Breast epithelium (tissue), 4 donors: ENCODE measurements around the gene RABGAP1L. TPM values are rescaled to one million over a fixed set of nuclear protein-coding genes. Genes with fewer than 3 reads are reported as not detected.
"Not testable (repeated sequence)": the region's sequence is repeated elsewhere in the genome, so short reads cannot be mapped to it uniquely, and the experiment has no call there.

Source experiments
- DNase-seq, 2 donors: peaks; one replicate each; pipeline ENCODE4 v3.0.0-alpha.2; 2019; ENCODE audit warnings: low spot score in 2 of 2
- H3K27ac ChIP-seq, 2 donors: fragments of 200-600 bp; sonication (generic) in 1 of 2; one replicate each; pipeline ENCODE4 v1.5.1; 2016 to 2019; ENCODE audit warnings: mild to moderate bottlenecking in 1 of 2
- H3K27me3 ChIP-seq, 2 donors: fragments of 200-600 bp; sonication (generic) in 1 of 2; one replicate each; pipeline versions ENCODE4 v1.5.1 to v1.6.0; 2017 to 2019; ENCODE audit warnings: control low read depth in 1 of 2, mild to moderate bottlenecking in 1 of 2
- H3K36me3 ChIP-seq: fragments of 200-600 bp; one replicate; pipeline ENCODE4 v1.5.1; 2019
- H3K4me1 ChIP-seq, 2 donors: fragments of 200-600 bp; sonication (generic); one replicate each; pipeline ENCODE4 v1.5.1; 2016 to 2019; ENCODE audit warnings: control low read depth in 1 of 2
- H3K4me3 ChIP-seq, 3 donors: fragments of 200-600 bp; sonication (generic); 1 replicate in 2 of 3; 2 replicates in 1 of 3; pipeline ENCODE4 v1.5.1; 2016 to 2019; ENCODE audit warnings: mild to moderate bottlenecking in 3 of 3, moderate library complexity in 2 of 3
- H3K9me3 ChIP-seq, 2 donors: fragments of 200-600 bp; sonication (generic) in 1 of 2; one replicate each; pipeline ENCODE4 v1.5.1; 2016 to 2019; ENCODE audit warnings: control low read depth in 1 of 2
- POLR2A ChIP-seq: fragments of 450-650 bp; IDR thresholded peaks from one replicate; pipeline ENCODE4 v1.6.1; 2016; ENCODE audit warnings: antibody characterized with exemption, mild to moderate bottlenecking, moderate library complexity
- POLR2AphosphoS5 ChIP-seq, 3 donors: sonication (generic); formaldehyde crosslinking; IDR thresholded peaks; one replicate each; pipeline ENCODE4 v1.6.1; 2017; ENCODE audit warnings: antibody characterized with exemption in 3 of 3
- intact Hi-C: fragments of 100-400 bp; cut with DNase I; formaldehyde crosslinking; loops from one replicate; pipeline ENCODE4 v1.15.1; 2023; ENCODE audit warnings: low total_unique reads
- total RNA-seq, 3 donors: library from RNA; depleted of rRNA; stranded (reverse); fragments of >200 nt; gene quantifications; one replicate each; pipeline ENCODE4 v1.1.0, GENCODE V29; 2016
- TF ChIP-seq, protein P1 (sequence below), 3 donors: fragments of 450-650 bp; IDR thresholded peaks; one replicate each; pipeline ENCODE4 v1.5.1; 2016 to 2017; ENCODE audit warnings: antibody characterized with exemption in 3 of 3, mild to moderate bottlenecking in 3 of 3, moderate library complexity in 3 of 3

Gene RABGAP1L
- total RNA-seq, 3 donors from 2014 or later: 41.3 to 83.7 (median 49.5) TPM

- no peaks in the 10 kb centered on the region for H3K36me3 ChIP-seq
- H3K4me3 ChIP-seq: no peak overlapping the region
- intact Hi-C loops: no loop called here
- H3K9me3 ChIP-seq: peaks cover 32 to 42% of the 10 kb centered on the region in 2 donors
- TF ChIP-seq POLR2A: no peak
- TF ChIP-seq POLR2AphosphoS5 (IDR thresholded peaks at IDR 0.05): no peak
- no peak overlapping the region for H3K27ac ChIP-seq
- no peaks in the 10 kb centered on the region for H3K27me3 ChIP-seq
- no peak for DNase-seq
- no peaks in the 10 kb centered on the region for H3K4me1 ChIP-seq
Measured at GRCh38 chr1:174315239-174315638, 155.9 kb downstream of the RABGAP1L start.

DNA sequence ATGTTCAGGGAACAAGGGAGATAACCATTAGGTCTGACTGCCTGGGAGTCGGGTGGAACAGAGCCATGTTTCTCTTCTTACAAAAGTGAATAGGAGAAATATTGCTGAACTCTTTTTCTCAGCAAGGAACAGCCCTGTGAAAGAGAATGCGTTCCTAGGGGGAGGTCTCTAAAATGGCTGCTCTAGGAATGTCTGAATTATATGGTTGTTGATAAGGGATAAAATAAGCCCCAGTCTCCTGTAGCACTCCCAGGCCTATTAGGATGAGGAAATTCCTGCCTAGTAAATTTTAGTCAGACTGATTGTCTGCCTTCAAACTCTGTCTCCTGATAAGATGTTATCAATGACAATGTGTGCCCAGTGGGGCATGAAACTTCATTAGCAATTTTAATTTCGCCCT is 161.6 kb downstream of the RABGAP1L start:
- H3K4me3 ChIP-seq, intact Hi-C loops, H3K4me1 ChIP-seq, H3K27ac ChIP-seq, DNase-seq, H3K27me3 ChIP-seq, H3K36me3 ChIP-seq: not testable (repeated sequence)
- peaks cover 26 to 44% of the 10 kb centered on the region in 2 donors for H3K9me3 ChIP-seq

DNA sequence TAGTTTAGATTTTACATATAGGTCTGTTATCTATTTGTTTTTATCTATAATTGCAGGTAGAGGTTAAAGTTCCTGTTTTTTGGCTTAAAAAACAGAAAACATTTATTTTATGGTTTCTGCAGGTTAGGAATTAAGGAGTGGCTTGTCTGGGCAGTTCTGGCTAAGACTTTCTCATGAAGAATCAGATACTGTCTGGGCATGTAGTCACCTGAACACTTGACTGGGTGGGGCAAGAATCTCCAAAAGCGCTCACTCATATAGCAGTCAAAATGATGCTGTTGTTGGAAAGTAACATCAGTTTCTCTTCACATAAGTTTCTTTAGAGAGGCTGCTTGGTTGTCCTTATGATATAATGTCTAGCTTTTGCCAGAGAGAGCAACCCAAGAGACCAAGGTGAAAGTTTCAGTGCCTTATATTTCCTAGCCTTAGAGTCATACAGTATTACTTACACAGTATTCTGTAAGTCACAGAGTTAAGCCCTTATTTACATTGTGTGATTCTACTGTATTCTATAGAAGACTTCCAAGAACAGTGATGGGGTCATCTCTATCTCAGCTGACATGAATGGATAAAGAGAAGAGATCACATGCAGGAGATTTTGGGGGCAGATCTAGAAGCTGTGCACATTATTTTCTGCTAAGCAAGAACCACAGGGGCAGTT is 163.0 kb downstream of the RABGAP1L start:
- Histone ChIP-seq H3K4me1 (no peaks in the 10 kb centered on the region), H3K4me3 (no peak overlapping the region), H3K27ac (no peak overlapping the region), H3K36me3 (no peaks in the 10 kb centered on the region), H3K9me3 (peaks cover 17 to 49% of the 10 kb centered on the region in 2 donors), H3K27me3 (no peaks in the 10 kb centered on the region)
- intact Hi-C loops: no loop called here
- DNase-seq: no peak
- TF ChIP-seq, protein P1, sequence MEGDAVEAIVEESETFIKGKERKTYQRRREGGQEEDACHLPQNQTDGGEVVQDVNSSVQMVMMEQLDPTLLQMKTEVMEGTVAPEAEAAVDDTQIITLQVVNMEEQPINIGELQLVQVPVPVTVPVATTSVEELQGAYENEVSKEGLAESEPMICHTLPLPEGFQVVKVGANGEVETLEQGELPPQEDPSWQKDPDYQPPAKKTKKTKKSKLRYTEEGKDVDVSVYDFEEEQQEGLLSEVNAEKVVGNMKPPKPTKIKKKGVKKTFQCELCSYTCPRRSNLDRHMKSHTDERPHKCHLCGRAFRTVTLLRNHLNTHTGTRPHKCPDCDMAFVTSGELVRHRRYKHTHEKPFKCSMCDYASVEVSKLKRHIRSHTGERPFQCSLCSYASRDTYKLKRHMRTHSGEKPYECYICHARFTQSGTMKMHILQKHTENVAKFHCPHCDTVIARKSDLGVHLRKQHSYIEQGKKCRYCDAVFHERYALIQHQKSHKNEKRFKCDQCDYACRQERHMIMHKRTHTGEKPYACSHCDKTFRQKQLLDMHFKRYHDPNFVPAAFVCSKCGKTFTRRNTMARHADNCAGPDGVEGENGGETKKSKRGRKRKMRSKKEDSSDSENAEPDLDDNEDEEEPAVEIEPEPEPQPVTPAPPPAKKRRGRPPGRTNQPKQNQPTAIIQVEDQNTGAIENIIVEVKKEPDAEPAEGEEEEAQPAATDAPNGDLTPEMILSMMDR (IDR thresholded peaks at IDR 0.05): no peak
- TF ChIP-seq POLR2A (no peak), POLR2AphosphoS5 (IDR thresholded peaks at IDR 0.05) (no peak)

DNA sequence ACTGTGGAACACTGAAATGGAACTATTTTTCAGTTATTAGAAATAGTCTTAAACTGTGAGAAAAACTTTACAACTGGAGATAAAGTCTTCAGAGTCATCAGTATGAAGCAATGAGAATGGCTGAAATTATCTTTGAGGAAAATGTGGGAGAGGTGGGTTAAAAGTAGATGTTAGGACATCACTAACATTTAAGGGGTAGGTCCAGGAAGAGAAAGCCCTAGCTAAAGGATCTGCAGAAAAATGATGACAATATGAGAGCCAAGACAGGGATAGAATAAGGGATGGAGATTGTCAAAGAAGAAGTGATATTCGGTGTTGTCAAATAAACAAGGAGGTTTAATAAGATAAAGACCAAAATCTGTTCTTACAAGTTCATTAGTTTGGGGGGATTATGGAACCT is 165.2 kb downstream of the RABGAP1L start:
- intact Hi-C loops: no loop called here
- no peaks in the 10 kb centered on the region for H3K4me1 ChIP-seq
- TF ChIP-seq, protein P1 (IDR thresholded peaks at IDR 0.05): no peak
- TF ChIP-seq POLR2AphosphoS5 (IDR thresholded peaks at IDR 0.05): no peak
- no peak for TF ChIP-seq POLR2A

GRCh38 chr1:174324939-174325338 is 165.6 kb downstream of the RABGAP1L start:
- intact Hi-C loops: no loop called here
- peaks cover 13 to 39% of the 10 kb centered on the region in 2 donors for H3K9me3 ChIP-seq
- H3K4me3 ChIP-seq: no peak overlapping the region
- H3K27me3 ChIP-seq: no peaks in the 10 kb centered on the region
- DNase-seq: no peak
- H3K27ac ChIP-seq: no peak overlapping the region
- H3K36me3 ChIP-seq: no peaks in the 10 kb centered on the region
- TF ChIP-seq POLR2A: no peak
- TF ChIP-seq POLR2AphosphoS5 (IDR thresholded peaks at IDR 0.05): no peak
- TF ChIP-seq, protein P1 (IDR thresholded peaks at IDR 0.05): no peak
- H3K4me1 ChIP-seq: no peaks in the 10 kb centered on the region

More for the DNA sequence above, 165.2 kb downstream of the RABGAP1L start:
- H3K27ac ChIP-seq: no peak overlapping the region
- H3K36me3 ChIP-seq: no peaks in the 10 kb centered on the region
- no peak overlapping the region for H3K4me3 ChIP-seq
- peaks cover 13 to 41% of the 10 kb centered on the region in 2 donors for H3K9me3 ChIP-seq
- H3K27me3 ChIP-seq: no peaks in the 10 kb centered on the region
- DNase-seq: no peak

GRCh38 chr1:174326278-174326677 is 167.0 kb downstream of the RABGAP1L start:
- intact Hi-C loops: no loop called here
- Histone ChIP-seq H3K4me3 (no peak overlapping the region), H3K27ac (no peak overlapping the region), H3K36me3 (no peaks in the 10 kb centered on the region), H3K4me1 (no peaks in the 10 kb centered on the region), H3K9me3 (peaks cover 6 to 26% of the 10 kb centered on the region in 2 donors), H3K27me3 (no peaks in the 10 kb centered on the region)
- DNase-seq: no peak
- TF ChIP-seq, protein P1 (IDR thresholded peaks at IDR 0.05): no peak
- no peak for TF ChIP-seq POLR2A
- TF ChIP-seq POLR2AphosphoS5 (IDR thresholded peaks at IDR 0.05): no peak
